Stomach (tissue), 9 donors: ENCODE data around the gene DIPK1B. TPM values are rescaled to one million over a fixed set of nuclear protein-coding genes. Genes with fewer than 3 reads are reported as not detected.

Source experiments
- DNase-seq, 2 donors: peaks; one replicate each; pipeline versions ENCODE4 v3.0.0 to v3.0.0-alpha.2; 2013 to 2019
- H3K27ac ChIP-seq, 5 donors: fragments of 200-600 bp in 4 of 5; sonication (generic) in 4 of 5; one replicate each; pipeline ENCODE4 v1.5.1; 2013 to 2019; ENCODE audit warnings: mild to moderate bottlenecking in 1 of 5, moderate library complexity in 1 of 5
- H3K27me3 ChIP-seq, 3 donors: fragments of 200-600 bp; sonication (generic); one replicate each; pipeline ENCODE4 v1.5.1; 2017 to 2019; ENCODE audit warnings: mixed run types in 1 of 3
- H3K36me3 ChIP-seq, 4 donors: fragments of 200-600 bp; sonication (generic); 1 replicate in 3 of 4; 2 replicates in 1 of 4; pipeline ENCODE4 v1.5.1; 2016 to 2019
- H3K4me1 ChIP-seq, 4 donors: fragments of 200-600 bp; sonication (generic); one replicate each; pipeline ENCODE4 v1.5.1; 2016 to 2019
- H3K4me3 ChIP-seq, 4 donors: fragments of 200-600 bp; sonication (generic) in 3 of 4; one replicate each; pipeline ENCODE4 v1.5.1; 2016 to 2019; ENCODE audit warnings: mild to moderate bottlenecking in 1 of 4
- H3K9me3 ChIP-seq, 4 donors: fragments of 200-600 bp; sonication (generic); one replicate each; pipeline ENCODE4 v1.5.1; 2016 to 2019
- EP300 ChIP-seq: sonication (generic); formaldehyde crosslinking; IDR thresholded peaks from one replicate; pipeline ENCODE4 v1.6.1; 2017; ENCODE audit warnings: antibody characterized with exemption
- POLR2A ChIP-seq, 4 donors: fragments of 450-650 bp; IDR thresholded peaks; one replicate each; pipeline ENCODE4 v1.6.1; 2016; ENCODE audit warnings: antibody characterized with exemption in 4 of 4, control low read depth in 2 of 4, mild to moderate bottlenecking in 1 of 4, moderate library complexity in 1 of 4
- POLR2AphosphoS5 ChIP-seq, 3 donors: sonication (generic); formaldehyde crosslinking; IDR thresholded peaks; one replicate each; pipeline ENCODE4 v1.6.1; 2016; ENCODE audit warnings: antibody characterized with exemption in 3 of 3
- WGBS, 5 donors: extraction: QIAGEN DNeasy Blood & Tissue Kit in 3 of 5; methylation state at CpG; one replicate each; pipeline versions ENCODE4 v1.1.5 to v1.1.7; 2013 to 2018; 5-methylcytosine and 5-hydroxymethylcytosine counted together
- intact Hi-C: fragments of 100-400 bp; cut with DNase I; formaldehyde crosslinking; loops from one replicate; pipeline ENCODE4 v1.15.1; 2023; ENCODE audit warnings: low total_unique reads
- polyA plus RNA-seq, 3 donors: library from polyadenylated mRNA; stranded (reverse); fragments of 200-250 nt; gene quantifications; one replicate each; pipeline ENCODE4 v1.2.3, GENCODE V29; 2013
- total RNA-seq, 5 donors: library from RNA; depleted of rRNA; stranded (reverse); fragments of >200 nt; gene quantifications; one replicate each; pipeline versions ENCODE4 v1.1.0 to v1.2.3, GENCODE V29; 2014 to 2016
- TF ChIP-seq, protein P1 (sequence below), 7 experiments: fragments of 450-650 bp in 4 of 7; fragments of 200-600 bp in 3 of 7; sonication (generic) in 3 of 7; IDR thresholded peaks; one replicate each; pipeline ENCODE4 v1.5.1; 2016 to 2019; ENCODE audit warnings: antibody characterized with exemption in 7 of 7, control low read depth in 2 of 7, mild to moderate bottlenecking in 1 of 7
- donor health status: healthy with polysubstance abuse.
- donor health status: Bipolar disorder and iron deficiency.
- donor health status: healthy.

DIPK1B gene
- total and polyA plus RNA-seq, 8 donors, result 0.45 to 10.4 (median 4.0) TPM; not detected in 1

DNA sequence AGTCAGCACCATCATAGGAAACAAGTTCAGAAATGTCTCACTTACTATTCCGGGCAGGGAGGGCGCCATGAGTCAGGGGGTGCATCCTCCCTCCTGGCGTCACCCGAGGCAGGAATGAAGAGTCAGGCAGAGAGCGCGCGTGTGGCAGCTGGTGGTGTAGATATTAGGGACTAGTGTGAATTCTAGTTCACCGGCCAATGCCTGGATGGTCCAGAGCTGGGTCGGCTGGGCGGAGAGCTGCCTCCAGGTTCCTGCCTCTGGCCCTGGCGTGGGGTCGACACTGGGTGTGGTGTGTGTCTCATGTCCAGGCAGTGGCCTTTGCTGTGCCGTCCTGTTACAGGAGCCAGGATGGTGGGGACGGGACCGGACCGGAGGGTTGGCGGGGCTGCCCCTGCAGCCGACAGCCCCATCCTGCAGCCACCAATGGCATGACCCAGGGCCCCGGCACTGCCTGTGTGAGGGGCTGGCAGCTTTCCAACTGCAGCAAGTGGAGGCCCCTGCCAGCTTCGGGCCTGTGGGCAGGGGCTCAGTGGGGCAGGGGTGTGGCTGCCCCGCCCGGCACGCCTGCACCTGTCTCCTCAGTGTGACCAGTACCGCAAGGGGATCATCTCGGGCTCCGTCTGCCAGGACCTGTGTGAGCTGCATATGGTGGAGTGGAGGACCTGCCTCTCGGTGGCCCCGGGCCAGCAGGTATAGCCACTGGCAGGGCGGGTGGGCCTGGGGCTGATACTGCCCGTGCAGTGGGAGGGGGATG lies 9.1 kb downstream of the DIPK1B start:
- intact Hi-C loops, result no loop called here
- Histone ChIP-seq H3K36me3 (peaks cover 37 to 56% (median 55%) of the 10 kb centered on the region in 4 donors), H3K9me3 (no peaks in the 10 kb centered on the region), H3K4me1 (peaks cover 30 to 74% (median 61%) of the 10 kb centered on the region in 4 donors), H3K27ac (peak overlapping the region in 2 of 5 donors; percentile 5 to 54), H3K4me3 (no peak overlapping the region), H3K27me3 (peaks cover 0 to 2% (median 0%) of the 10 kb centered on the region in 3 donors)
- TF ChIP-seq POLR2AphosphoS5 (IDR thresholded peaks at IDR 0.05), result no peak
- TF ChIP-seq EP300, result no peak
- TF ChIP-seq, protein P1, sequence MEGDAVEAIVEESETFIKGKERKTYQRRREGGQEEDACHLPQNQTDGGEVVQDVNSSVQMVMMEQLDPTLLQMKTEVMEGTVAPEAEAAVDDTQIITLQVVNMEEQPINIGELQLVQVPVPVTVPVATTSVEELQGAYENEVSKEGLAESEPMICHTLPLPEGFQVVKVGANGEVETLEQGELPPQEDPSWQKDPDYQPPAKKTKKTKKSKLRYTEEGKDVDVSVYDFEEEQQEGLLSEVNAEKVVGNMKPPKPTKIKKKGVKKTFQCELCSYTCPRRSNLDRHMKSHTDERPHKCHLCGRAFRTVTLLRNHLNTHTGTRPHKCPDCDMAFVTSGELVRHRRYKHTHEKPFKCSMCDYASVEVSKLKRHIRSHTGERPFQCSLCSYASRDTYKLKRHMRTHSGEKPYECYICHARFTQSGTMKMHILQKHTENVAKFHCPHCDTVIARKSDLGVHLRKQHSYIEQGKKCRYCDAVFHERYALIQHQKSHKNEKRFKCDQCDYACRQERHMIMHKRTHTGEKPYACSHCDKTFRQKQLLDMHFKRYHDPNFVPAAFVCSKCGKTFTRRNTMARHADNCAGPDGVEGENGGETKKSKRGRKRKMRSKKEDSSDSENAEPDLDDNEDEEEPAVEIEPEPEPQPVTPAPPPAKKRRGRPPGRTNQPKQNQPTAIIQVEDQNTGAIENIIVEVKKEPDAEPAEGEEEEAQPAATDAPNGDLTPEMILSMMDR (IDR thresholded peaks at IDR 0.05), result no peak
- TF ChIP-seq POLR2A (IDR thresholded peaks at IDR 0.05), result no peak
- WGBS, 5 donors, result 59 to 71% (median 63%) methylated on average over 9 to 30 of the region's 30 CpGs
- no peak for DNase-seq

DNA sequence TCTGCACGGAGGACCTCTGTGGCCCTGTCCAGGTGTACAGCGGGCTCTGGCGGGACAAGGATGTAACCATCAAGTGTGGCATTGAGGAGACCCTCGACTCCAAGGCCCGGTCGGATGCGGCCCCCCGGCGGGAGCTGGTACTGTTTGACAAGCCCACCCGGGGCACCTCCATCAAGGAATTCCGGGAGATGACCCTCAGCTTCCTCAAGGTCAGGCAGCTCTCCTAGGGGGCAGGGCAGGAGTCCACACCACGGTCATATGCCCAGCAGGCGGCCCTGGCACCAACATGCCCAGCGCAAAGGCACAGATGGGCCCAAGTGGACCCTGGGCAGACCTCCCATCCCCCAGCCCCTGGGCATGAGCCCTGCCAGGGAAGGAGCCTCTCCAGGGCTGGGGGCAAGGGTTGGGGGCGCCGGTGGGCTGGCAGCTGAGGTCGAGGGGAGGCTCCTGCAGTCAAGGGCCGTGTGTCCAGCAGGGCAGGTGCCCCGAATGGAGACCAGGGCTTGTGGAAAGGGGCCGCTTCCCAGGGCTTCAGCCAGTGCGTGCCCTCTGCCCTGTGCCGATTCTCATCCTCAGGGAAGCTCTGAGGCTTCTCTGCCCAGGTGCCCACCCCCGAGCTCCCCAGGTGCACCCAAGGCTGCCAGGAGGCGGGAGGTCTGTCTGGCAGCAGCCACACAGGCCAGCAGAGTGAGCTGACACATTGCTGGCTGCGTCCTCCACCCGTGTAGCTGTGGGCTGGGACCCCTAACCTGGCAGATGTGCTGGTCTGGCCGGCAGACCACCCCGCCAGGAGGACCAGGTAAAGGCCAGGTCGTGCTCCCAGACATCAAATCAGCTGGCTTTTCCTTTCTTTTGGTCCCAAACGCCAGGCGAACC lies 10.0 kb downstream of the DIPK1B start:
- H3K27ac ChIP-seq, result no peak overlapping the region
- H3K9me3 ChIP-seq, result no peaks in the 10 kb centered on the region
- no peak overlapping the region for H3K4me3 ChIP-seq
- peaks cover 38 to 82% (median 69%) of the 10 kb centered on the region in 4 donors for H3K4me1 ChIP-seq
- H3K36me3 ChIP-seq, result peaks cover 37 to 58% (median 57%) of the 10 kb centered on the region in 4 donors
- intact Hi-C loops, result no loop called here
- no peak for TF ChIP-seq POLR2A (IDR thresholded peaks at IDR 0.05)
- TF ChIP-seq, protein P1 (IDR thresholded peaks at IDR 0.05), result no peak
- no peak for TF ChIP-seq EP300
- no peak for TF ChIP-seq POLR2AphosphoS5 (IDR thresholded peaks at IDR 0.05)
- H3K27me3 ChIP-seq, result no peaks in the 10 kb centered on the region
- WGBS, 5 donors, result 80 to 88% (median 83%) methylated on average over 12 to 31 of the region's 31 CpGs
- no peak for DNase-seq

DNA sequence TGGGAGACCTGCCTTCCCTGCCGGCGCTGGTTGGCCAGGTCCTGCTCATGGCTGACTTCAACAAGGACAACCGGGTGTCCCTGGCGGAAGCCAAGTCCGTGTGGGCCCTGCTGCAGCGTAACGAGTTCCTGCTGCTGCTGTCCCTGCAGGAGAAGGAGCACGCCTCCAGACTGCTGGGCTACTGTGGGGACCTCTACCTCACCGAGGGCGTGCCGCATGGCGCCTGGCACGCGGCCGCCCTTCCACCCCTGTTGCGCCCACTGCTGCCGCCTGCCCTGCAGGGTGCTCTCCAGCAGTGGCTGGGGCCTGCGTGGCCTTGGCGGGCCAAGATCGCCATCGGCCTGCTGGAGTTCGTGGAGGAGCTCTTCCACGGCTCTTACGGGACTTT lies 10.6 kb downstream of the DIPK1B start:
- Histone ChIP-seq H3K9me3 (no peaks in the 10 kb centered on the region), H3K27me3 (no peaks in the 10 kb centered on the region), H3K27ac (no peak overlapping the region), H3K4me1 (peaks cover 40 to 82% (median 71%) of the 10 kb centered on the region in 4 donors), H3K4me3 (no peak overlapping the region), H3K36me3 (peaks cover 37 to 58% (median 57%) of the 10 kb centered on the region in 4 donors)
- 82 to 90% (median 86%) methylated on average over 7 to 24 of the region's 24 CpGs for WGBS, 5 donors
- no peak for DNase-seq
- peak in 2 of 3 donors; percentile 10 to 36 for TF ChIP-seq POLR2AphosphoS5 (IDR thresholded peaks at IDR 0.05)
- TF ChIP-seq, protein P1 (IDR thresholded peaks at IDR 0.05), result no peak
- intact Hi-C loops, result no loop called here

DNA sequence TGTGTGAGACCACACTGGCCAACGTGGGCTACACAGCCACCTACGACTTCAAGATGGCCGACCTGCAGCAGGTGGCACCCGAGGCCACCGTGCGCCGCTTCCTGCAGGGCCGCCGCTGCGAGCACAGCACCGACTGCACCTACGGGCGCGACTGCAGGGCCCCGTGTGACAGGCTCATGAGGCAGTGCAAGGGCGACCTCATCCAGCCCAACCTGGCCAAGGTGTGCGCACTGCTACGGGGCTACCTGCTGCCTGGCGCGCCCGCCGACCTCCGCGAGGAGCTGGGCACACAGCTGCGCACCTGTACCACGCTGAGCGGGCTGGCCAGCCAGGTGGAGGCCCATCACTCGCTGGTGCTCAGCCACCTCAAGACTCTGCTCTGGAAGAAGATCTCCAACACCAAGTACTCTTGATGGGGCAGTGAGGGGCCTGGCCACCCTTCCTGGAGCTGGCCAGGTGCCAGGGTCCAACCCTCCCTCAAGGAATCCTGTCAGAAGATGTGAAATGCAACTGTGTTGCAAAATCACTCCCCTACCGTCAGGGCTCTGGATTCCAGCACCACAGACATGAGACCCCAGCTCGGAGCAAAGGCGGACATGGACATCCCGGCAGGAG lies 11.1 kb downstream of the DIPK1B start:
- Histone ChIP-seq H3K27ac (no peak overlapping the region), H3K4me1 (peaks cover 42 to 84% (median 73%) of the 10 kb centered on the region in 4 donors), H3K36me3 (peaks cover 37 to 58% (median 57%) of the 10 kb centered on the region in 4 donors), H3K9me3 (no peaks in the 10 kb centered on the region), H3K4me3 (no peak overlapping the region), H3K27me3 (no peaks in the 10 kb centered on the region)
- WGBS, 5 donors, result 89 to 94% (median 91%) methylated on average over 26 to 32 of the region's 32 CpGs
- TF ChIP-seq POLR2A (IDR thresholded peaks at IDR 0.05) (no peak), POLR2AphosphoS5 (IDR thresholded peaks at IDR 0.05) (no peak), EP300 (no peak)
- TF ChIP-seq, protein P1 (IDR thresholded peaks at IDR 0.05), result no peak
- intact Hi-C loops, result no loop called here
- no peak for DNase-seq
